Gastrocnemius medialis (tissue), 4 donors: ENCODE data around the gene TRAM2.

Experiments used
- CTCF ChIP-seq, 5 experiments: fragments of 450-650 bp in 3 of 5; fragments of 200-600 bp in 2 of 5; sonication (generic) in 2 of 5; IDR thresholded peaks in 4 of 5; conservative IDR thresholded peaks in 1 of 5; 1 replicate in 4 of 5; 2 replicates in 1 of 5; pipeline ENCODE4 v1.5.1; 2016 to 2019; ENCODE audit warnings: antibody characterized with exemption in 5 of 5, mild to moderate bottlenecking in 3 of 5, moderate library complexity in 3 of 5
- POLR2A ChIP-seq, 2 donors: fragments of 450-650 bp; IDR thresholded peaks; one replicate each; pipeline ENCODE4 v1.6.1; 2017; ENCODE audit warnings: antibody characterized with exemption in 2 of 2, mild to moderate bottlenecking in 2 of 2, moderate library complexity in 2 of 2

- TF ChIP-seq CTCF (IDR thresholded peaks at IDR 0.05 in 4 of 5, conservative IDR thresholded peaks at IDR 0.05 in 1 of 5) (no peak), POLR2A (IDR thresholded peaks at IDR 0.05) (no peak)
Observed at GRCh38 chr6:52564856-52565255, 12.0 kb downstream of the TRAM2 start.
